LNCAP (cell line): ENCODE data around the gene GLRX.

Experiments
- CTCF ChIP-seq: fragments of 450-650 bp; IDR thresholded peaks from 2 replicates; pipeline ENCODE4 v1.5.1; 2017; ENCODE audit warnings: mild to moderate bottlenecking

The GLRX gene

GRCh38 chr5:95838556-95838955 is 16.0 kb upstream of the GLRX start:
- no peak for TF ChIP-seq CTCF

- no peak for TF ChIP-seq CTCF
Measured at GRCh38 chr5:95838001-95838520, 15.5 kb upstream of the GLRX start.

- no peak for TF ChIP-seq CTCF
Measured at GRCh38 chr5:95837492-95837891, 15.0 kb upstream of the GLRX start.

- no peak for TF ChIP-seq CTCF
Measured at GRCh38 chr5:95836544-95836943, 14.0 kb upstream of the GLRX start.

GRCh38 chr5:95835682-95836385 is 13.3 kb upstream of the GLRX start:
- no peak for TF ChIP-seq CTCF

GRCh38 chr5:95832664-95833063 is 10.1 kb upstream of the GLRX start:
- TF ChIP-seq CTCF: no peak

- no peak for TF ChIP-seq CTCF
Measured at GRCh38 chr5:95830226-95830625, 7.7 kb upstream of the GLRX start.

GRCh38 chr5:95827892-95828246 is 5.3 kb upstream of the GLRX start:
- no peak for TF ChIP-seq CTCF
